ENCODE data around the gene NR1H2.
A peak's percentile ranks its signal among the peaks of the same experiment; 100 is the strongest.

The NR1H2 gene

DNA sequence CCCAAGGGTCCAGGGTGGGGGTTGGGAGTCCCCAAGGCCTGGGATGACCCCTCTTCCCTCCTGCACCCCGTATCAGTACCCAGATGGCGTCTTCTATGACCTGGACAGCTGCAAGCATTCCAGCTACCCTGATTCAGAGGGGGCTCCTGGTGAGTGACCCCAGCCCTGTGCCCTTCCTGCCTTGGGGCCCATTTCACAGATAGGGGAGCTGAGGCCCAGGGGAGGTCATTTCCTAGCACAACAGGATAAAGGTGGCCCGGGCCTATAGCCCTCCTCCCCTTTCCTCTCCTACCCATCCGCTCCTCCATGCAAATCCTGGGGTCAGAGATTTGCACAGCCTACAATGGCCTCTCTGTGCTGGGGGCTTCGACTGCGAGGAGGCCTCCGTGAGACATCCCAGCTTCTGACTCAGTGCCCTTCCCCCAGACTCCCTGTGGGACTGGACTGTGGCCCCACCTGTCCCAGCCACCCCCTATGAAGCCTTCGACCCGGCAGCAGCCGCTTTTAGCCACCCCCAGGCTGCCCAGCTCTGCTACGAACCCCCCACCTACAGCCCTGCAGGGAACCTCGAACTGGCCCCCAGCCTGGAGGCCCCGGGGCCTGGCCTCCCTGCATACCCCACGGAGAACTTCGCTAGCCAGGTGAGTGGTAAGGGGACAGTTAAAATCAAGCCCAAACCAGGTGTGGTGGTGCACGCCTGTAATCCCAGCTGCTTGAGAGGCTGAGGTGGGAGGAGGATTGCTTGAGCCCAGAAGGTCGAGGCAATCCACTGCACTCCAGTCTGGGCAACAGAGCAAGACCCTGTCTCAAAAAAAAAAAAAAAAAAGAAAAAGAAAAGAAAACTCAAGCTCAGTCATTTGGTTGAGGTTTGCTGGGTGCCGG lies 46.4 kb downstream of the NR1H2 start:
- DNase-seq (ENCODE audit: low read depth, low spot score): no peak

DNA sequence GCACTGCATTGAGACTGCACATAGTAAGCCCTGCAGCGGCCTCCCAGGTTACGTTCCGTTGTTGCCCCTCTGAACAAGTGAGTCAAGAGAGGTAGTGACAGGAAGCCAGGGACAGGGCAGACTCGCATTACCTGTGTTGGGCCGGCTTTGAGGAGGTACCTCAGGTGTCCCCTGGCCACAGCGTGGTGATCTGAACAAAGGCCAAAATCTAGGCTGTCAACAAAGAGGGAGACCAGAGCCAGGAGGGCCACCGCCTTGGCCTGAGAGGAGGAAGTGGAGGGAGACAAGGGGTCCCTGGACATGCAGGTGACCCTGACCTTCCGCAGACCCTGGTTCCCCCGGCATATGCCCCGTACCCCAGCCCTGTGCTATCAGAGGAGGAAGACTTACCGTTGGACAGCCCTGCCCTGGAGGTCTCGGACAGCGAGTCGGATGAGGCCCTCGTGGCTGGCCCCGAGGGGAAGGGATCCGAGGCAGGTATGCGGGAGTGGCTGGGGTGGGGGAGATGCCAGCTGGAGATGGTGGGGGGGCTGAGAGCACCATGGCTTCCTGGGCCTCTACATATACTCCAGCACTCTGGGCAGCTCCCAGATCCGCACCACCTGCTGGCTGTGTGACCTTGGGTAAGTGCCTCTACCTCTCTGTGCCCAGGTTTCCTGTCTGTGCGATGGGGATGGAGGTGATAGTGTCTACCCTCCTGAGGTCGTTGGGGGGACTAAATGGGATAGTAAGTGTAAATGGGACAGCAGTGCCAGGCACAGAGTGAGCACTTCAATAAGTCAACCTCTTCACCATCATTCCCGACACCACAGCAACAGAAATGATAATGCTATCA lies 47.2 kb downstream of the NR1H2 start:
- DNase-seq (ENCODE audit: low read depth, low spot score): no peak

DNA sequence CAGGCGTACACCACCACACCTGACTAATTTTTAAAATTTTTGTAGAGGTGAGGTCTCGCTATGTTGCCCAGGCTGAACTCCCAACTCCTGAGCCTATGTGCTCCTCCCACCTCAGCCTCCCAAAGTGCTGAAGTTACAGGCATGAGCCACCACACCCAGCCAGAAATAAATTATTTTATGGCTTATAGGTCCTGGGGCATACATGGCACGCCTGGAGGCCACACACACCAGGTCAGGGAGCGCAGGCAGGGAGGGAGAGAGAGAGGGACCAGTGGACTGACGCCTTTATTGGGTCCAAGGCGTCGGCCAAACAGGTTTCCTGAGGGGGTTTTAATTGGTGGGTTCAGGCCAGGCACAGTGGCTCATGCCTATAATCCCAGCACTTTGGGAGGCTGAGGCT lies 49.3 kb downstream of the NR1H2 start:
- no peak for DNase-seq (ENCODE audit: low read depth, low spot score)

DNA sequence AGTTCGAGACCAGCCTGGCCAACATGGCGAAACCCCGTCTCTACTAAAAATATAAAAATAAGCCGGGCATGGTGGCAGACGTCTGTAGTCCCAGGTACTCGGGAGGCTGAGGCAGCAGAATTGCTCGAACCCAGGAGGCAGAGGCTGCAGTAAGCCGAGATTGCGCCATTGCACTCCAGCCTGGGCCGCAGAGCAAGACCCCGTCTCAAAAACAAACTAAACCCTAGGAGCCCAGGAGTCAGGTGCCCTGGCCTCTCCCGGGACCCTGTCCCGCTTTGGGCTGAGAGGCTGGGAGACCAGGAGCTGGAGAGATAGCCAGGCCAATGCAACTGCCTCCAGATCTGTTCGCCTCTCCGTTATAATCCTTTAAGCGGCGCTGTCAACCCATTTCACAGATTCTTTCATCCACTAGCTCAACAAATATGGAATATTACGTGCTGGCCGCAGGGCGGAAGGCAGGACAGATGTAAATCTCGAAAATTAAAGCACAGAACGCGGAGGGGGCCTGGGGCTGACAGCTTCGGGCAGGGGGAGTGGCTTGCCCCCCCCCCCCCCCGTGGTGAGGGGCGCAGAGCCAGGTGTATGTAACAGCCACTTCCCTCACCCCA lies 51.2 kb downstream of the NR1H2 start:
- no peak for DNase-seq (ENCODE audit: low read depth, low spot score)

DNA sequence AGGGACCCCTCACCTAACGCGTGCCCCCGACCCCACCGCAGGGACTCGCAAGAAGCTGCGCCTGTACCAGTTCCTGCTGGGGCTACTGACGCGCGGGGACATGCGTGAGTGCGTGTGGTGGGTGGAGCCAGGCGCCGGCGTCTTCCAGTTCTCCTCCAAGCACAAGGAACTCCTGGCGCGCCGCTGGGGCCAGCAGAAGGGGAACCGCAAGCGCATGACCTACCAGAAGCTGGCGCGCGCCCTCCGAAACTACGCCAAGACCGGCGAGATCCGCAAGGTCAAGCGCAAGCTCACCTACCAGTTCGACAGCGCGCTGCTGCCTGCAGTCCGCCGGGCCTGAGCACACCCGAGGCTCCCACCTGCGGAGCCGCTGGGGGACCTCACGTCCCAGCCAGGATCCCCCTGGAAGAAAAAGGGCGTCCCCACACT lies 51.8 kb downstream of the NR1H2 start:
- DNase-seq (ENCODE audit: low read depth, low spot score): peak; percentile 62

DNA sequence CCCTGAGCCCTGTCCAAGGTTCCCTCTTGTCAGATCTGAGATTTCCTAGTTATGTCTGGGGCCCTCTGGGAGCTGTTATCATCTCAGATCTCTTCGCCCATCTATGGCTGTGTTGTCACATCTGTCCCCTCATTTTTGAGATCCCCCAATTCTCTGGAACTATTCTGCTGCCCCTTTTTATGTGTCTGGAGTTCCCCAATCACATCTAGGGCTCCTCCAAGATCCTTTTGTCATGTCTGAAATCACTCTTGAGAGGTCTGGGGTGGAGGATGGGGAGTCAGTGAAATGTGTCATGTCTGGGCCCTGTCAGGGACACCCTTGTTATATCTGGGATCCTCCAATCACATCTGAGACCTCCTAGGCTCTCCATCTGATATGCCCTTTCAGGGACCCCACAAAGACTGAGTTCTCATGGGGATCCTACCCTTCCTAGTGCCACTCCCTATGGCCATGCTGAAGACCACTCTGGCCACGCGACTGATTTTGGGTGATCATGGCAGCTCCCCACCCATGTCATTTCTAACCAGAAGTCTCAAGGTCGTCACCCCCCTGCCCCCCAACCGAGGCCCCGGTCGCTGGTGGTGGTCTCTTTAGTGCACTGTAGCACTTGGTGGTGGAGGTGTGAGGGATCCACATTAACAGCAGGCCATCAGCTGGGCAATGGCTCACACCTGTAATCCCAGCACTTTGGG lies 52.7 kb downstream of the NR1H2 start:
- no peak for DNase-seq (ENCODE audit: low read depth, low spot score)

DNA sequence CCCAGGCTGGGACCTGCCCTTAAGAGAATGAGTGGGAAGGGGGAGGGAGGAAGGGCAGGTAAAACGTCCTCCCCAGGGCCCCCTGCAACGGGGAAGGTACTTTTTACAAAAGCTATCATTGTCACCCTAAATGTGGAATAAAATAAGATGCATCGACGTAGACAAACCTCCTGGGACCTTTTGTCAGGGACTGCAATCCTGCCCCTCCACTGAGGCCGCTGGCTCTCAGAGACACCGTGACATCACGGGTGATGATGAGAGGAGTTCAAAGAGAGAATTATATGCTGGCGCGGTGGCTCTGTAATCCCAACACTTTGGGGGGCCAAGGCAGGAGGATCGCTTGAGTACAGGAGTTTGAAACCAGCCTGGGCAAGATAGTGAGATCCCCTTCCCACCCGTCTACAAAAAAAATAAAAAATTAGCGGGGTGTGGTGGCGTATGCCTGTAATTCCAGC lies 54.7 kb downstream of the NR1H2 start:
- no peak for DNase-seq (ENCODE audit: low read depth, low spot score)

DNA sequence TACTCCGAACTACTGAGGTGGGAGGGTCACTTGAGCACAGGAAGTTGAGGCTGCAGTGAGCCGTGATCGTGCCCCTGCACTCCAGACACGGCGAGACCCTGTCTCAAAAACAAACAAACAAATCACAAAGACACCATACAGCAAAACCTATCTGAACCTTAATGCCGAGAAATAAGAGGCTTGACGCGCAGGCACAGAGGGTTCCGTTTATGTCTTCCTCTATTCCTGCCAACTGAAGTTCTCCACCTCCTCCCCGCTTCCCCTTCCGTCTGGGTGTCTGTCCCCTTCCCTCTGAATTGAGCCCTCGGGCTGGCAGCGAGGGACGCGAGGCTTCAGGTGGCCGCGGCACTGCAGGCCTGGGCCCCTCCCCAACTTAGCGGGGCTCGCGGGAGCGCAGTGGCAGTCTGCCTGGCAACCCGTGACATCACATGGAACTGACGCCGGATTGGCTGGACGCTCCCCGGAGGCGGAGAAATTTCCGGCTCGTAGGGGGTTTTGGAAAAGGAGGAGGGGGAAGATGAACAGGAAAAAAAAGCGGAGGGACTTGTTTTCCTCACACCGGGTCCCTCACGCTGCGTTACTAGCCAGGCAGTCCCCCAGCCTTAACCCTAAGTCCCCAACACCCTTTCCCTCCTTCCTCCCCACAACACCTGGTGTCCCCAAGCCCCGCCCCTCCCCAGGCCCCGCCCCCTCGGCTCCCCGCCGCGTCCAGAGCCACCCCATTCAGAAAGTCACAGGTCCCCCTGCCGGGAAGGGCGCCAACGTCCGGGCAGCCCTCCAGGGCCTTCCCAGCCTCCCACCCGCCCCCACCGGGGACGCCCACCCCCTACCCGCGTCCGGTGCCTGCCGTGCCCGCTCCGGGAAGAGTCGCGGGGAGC lies 55.3 kb downstream of the NR1H2 start:
- peak; percentile 96 for DNase-seq (ENCODE audit: low read depth, low spot score)

DNA sequence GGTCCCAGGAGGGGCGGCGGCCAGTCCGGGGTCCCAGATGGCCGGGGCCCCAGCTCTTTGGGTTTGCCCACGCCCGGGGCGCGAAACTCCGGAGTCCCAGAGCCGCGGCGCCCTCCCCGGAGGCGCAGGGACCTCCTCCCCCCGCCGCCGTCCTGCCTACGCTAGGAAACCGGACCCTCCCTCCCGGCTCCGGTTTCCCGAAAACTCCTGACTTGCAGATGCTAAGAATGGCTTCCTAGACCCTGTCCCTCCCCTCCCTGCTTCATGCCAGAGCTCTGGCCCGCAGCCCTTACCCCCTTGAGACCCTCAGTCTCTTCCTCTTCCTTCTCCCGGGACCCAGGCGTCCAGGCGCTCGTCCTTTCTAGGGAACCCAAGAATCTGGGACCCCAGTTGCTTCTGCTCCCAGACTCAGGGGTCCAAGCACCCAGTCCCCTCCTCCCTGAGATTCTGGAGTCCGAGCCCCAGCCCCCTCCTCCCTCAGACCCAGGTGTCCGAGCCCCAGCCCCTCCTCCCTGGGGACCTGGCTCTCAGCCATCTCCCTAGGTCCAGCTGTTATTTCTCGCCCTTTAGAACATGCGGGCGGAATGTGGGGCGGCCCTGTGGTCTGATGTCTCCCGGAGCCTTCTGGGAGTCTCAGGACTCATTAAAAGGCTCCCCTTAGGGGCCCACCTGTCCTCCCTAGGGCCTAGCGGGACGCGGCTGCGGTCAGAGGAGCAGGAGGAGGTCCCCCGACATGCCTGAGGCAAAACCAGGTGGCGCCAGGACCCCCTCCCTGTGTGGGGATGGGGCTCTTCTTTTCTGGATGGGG lies 56.2 kb downstream of the NR1H2 start, which contains the start of gene MYBPC2:
TSS of gene MYBPC2 (plus strand) at position 672 of the 808 bp plus-strand sequence. CDS start at position 734, 62 bp downstream.
- DNase-seq (ENCODE audit: low read depth, low spot score): peak; percentile 56
